ENCODE measurements around the gene POLA1.

The POLA1 gene

GRCh38 chrX:24969812-24970211 is 276.1 kb downstream of the POLA1 start:
- DNase-seq (ENCODE audit: low read depth, low spot score), result no peak

DNA sequence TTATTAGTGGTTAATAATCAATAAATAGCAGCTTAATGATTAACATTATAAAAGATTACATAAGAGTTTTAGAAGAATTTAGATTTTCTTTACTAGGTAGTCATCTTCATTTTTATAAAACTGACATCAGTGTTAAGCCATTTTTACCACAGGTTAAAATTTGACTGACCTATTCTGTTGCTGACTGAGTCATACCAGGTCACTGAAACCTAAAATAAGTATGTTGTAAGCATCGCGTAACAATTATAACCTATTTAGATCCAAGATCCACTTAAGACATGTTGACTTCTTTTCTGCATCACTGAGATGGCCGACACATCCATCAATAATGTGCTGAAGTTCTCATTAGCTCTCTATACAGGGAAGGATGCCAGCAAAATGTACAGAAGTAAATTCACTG is 285.4 kb downstream of the POLA1 start:
- no peak for DNase-seq (ENCODE audit: low read depth, low spot score)

DNA sequence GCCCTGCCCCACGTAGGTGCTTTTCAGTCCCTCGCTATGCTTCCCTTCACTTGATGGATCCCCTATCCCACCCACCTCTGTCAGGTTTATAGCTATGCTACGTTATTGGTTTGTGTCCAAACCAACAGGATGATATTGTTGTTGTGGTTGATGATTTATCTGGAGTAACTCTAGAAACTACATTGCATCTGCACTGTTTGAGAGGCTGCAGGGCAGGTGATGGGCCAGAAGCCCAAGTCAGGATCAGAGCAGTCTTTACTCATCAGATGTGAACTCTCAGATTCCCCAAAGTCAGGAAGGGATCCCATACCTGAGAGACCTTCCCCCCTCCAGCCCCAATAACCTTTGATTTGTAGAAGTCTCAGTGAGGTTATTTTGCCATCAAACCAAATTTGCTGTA is 287.3 kb downstream of the POLA1 start:
- DNase-seq (ENCODE audit: low read depth, low spot score), result no peak

DNA sequence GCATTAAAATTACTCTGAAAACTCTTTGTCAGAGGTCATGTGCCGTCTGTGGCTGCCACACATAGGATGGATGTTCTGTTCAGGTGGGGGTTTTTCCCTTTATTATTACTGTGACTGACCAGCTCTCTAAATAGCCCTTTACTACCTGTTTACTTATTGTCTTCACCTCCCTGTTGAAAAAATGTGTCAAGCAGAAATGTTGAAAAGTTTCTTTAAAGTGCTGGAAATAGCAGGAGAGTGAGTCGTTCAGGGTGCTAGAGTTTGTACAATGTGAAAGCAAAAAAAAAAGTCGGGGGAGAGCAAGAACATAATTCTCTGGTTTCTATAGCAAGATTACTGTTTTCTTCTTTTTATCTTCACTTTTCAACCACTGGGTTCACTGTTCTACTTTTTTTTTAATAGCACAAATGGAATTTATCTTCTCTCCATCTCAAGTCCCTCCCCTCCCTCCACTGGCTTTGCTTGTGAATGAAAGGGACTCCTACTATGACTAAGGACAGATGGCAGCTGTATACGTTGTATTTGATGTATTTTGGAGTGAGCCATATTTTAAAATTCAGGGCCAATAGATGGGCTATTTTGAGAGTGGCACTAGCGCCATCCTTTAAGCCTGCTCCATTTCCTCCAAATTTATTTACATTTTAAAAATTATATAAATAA is 288.7 kb downstream of the POLA1 start:
- no peak for DNase-seq (ENCODE audit: low read depth, low spot score)

DNA sequence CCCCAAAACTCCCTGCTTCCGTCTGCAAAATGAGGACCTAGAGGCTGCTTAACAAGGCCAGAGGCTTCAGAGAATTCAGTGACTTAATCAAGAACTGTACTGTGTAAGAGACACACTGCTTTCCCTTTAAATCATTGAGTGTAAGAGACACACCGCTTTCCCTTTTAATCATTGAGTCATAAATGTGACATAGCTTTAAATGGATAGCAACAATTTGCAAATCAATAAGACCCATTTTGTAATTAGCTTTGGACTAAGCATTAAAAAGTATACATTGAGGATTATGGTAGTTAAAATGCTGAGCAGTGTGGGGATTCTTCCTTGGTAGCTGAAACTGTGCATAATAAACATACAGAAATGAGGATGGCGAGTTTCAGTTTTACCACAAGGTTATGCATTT is 290.2 kb downstream of the POLA1 start:
- no peak for DNase-seq (ENCODE audit: low read depth, low spot score)

GRCh38 chrX:24985120-24985519 is 291.4 kb downstream of the POLA1 start:
- DNase-seq (ENCODE audit: low read depth, low spot score), result no peak

GRCh38 chrX:24987731-24988130 is 294.0 kb downstream of the POLA1 start:
- no peak for DNase-seq (ENCODE audit: low read depth, low spot score)

- no peak for DNase-seq (ENCODE audit: low read depth, low spot score)
Measured at GRCh38 chrX:24988314-24988713, 294.6 kb downstream of the POLA1 start.

DNA sequence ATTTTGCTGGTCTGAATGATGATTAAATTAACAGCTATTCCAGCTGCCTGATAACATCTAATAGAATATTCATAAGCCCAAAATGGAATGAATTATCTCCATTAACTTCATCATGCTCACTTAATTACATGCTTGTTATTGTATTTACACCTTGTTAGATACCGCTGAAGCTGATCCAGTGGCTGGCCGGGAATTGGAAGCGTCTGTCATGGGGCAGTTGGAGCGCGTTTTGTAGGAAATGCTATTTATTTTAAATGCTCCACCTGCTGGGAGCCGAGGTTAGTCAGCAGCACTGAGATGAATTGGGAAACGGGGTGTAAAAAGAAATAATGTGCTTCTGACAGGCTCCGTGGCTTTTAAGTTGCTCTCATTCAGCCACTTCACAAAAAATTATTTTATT is 296.8 kb downstream of the POLA1 start:
- no peak for DNase-seq (ENCODE audit: low read depth, low spot score)

GRCh38 chrX:24993879-24994278 is 300.2 kb downstream of the POLA1 start:
- no peak for DNase-seq (ENCODE audit: low read depth, low spot score)

DNA sequence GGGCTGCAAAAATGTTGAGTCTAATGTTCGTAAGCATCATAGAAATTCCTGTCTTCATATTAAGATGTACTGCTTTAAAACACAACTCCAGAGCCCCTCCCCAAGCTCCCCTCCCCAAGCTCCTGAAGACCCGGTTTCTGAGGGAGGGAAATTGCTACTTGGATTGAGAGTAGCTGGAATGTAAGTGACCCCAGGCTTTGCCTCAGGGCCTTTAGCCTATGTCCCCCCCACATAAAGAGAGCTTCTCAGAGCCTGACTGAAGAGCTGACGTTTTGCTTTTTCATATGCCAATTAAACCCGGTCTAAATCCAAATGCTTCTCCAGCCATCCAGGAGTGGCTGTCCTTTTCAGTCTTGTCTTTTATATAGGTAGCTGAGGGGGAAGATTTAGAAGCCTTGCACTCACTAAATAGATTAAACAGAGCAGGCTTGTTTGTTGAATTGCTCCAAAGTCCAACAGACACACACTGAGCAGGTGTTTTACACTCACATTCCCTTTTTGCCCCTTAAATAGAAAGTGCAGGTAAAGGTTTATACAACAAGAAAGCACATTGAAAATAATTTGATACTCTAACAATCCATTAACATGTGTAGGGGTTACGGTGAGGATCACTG is 302.5 kb downstream of the POLA1 start:
- no peak for DNase-seq (ENCODE audit: low read depth, low spot score)

- no peak for DNase-seq (ENCODE audit: low read depth, low spot score)
Measured at GRCh38 chrX:24999511-24999910, 305.8 kb downstream of the POLA1 start.

DNA sequence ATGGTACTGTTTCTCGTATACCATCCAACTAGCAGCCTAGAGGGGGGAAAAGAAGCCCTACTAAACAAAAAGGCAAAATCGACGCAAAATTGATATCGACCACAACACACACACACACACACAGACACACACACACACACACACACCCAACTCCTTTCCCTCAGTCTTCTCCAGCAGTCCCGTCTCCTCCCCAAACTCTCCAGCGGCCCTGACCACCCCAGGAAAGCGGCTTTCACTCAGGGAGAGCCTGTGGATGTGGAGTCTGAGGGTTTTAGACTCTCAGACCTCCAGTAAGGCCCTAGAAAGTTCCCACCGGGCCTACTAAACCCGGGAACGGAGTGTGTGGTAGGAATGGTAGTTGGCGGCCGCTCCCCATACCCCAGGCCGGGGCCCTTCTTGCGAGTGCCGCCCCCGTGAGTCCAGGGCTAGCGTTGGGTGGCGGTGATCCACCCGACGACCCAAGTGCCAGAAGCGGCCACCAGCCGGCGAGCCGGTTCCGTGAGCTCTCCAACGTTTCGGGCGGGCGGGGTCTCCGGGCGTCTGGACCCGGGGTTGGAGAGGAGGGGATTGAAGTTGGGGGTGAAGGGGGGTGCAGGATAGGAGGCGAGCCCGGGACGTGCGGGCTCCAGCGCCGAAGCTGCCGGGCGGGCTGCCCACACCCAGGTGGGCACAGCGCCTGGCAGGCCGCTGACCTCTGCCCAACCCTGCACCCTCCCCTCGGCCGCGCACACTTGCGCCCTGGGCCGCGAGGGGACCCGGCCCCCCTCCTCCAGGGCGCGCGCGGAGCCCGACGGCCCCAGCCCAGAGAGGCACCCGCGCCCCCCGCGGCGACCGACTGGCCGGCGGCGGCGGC is 308.3 kb downstream of the POLA1 start:
- no peak for DNase-seq (ENCODE audit: low read depth, low spot score)

DNA sequence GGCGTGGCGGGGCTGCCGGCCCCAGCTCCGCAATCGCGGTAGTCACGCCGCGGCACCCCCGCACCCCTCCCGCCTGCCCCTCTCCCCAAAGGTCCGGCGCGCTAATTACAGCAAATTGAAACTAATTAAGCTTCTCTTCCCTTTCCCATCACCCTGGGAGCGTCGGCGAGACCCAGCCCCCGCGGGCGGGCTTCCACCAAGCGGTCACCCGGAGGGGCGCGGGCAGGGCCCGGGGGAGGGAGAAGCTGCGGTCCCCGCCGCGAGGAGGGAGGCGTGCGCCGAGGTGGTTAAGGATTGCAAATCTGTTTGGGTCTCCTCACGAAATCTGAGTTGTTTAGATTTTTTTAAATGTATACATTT is 308.9 kb downstream of the POLA1 start:
- DNase-seq (ENCODE audit: low read depth, low spot score), result no peak

DNA sequence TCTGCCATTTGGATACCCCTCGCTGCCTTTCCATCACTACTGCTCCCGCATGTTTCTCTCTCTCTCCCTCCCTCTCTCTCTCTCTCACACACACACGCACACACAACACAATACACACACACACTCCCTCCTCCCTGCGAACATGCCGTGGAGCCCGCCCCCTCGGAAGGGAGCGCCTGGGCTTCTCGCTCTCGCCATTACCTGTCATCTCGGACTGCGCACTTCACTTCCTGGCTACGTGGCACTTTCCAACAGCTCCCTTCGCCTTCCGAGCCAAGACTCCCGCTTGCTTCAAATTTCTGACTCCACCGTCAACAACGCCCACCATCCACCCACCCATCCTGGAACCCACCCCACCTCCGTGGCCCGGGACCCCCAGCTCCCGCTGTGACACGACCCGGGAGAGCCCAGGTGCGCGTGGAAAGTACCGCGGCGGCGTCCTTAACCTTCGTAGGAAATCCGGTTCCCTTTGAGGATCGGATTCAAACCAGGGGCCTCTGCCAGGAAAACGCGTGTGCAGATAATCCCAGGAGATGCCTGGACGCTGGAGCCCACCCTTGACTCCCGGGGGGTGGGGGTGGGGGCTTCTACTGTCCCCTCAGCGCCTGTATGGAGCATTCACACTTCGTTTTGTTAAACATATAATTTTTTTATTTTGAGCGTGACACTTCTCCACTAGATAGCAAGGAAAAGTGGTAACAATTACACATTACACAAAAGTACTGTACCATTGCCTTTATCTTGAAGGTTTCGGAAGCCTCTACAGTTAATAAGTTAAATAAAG is 309.5 kb downstream of the POLA1 start:
- no peak for DNase-seq (ENCODE audit: low read depth, low spot score)

DNA sequence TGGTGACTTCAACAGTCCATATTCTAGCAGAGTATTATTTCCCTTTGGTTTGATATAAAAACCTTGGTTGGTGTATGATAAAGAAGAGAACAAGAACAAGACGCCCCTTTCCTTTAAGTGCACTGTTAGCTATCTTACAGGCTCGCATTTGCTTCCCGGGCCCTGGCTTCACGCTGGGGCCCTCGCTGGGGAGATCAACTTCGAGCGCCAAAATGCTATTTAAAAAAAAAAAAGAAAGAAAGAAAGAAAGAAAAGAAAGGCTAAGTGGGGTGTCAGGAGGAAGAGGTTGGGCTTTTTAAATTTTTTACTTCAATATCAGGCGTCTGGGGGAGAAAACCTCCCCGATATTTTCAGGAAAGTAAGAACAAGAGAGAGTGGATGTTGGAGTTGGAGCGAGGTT is 310.3 kb downstream of the POLA1 start:
- DNase-seq (ENCODE audit: low read depth, low spot score), result no peak

DNA sequence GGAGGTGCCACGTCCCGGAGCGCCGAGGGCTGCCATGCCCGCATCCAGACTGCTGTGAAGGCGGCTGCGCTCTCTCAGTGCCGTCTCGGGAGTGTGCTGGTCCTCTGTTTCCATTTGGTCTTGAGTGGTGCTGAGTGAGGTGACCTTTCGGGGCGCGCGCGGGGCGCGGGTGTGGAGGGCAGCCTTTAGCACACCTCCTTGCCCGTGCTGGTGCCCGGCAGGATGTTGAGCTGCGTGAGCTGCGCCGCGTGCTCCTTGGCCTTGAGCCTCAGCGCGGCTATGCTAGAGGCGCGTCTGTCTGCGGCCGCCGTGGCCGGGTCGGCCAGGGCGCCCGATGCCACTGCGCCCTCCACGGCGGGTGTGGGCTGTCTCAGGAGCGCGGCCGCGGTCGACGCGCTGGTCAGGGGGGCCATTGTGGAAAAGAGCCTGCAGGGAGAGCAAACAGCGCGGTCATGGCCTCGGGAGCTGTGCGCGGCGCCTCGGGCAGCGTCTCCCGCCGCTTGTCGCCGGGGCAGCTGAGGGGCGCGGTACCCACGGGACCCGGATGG is 310.8 kb downstream of the POLA1 start:
- DNase-seq (ENCODE audit: low read depth, low spot score), result no peak

GRCh38 chrX:25005034-25005381 is 311.3 kb downstream of the POLA1 start:
- no peak for DNase-seq (ENCODE audit: low read depth, low spot score)

- no peak for DNase-seq (ENCODE audit: low read depth, low spot score)
Measured at GRCh38 chrX:25005382-25006185, 311.9 kb downstream of the POLA1 start.

DNA sequence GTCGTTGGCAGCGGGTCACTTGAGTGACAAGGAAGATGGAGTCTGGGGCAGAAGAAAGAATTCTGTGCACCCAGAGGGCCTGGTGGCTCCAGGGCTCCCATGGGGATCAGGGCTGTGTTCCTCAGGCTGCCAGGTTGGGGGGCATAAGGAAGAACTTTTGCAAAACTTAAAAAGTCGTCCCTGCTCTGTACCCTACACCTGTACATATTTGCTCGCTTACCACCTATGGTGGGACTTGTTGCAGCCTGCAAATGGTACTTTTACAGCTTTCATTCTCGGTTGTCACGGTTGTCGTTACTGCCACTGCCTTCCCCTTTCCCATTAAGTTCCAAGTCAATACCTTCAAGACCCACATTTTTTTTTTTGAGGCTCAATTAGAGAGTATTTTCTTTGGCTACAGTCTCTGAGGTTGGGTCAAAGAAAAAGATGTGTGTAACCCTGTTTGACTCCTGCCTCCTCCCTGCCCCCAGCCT is 312.9 kb downstream of the POLA1 start:
- DNase-seq (ENCODE audit: low read depth, low spot score), result no peak
